Measurements from ENCODE around the gene POLR3G. TPM values are rescaled to one million over a fixed set of nuclear protein-coding genes. Genes with fewer than 3 reads are reported as not detected.

Gene POLR3G
- total and polyA plus RNA-seq, 9 donors, result 0.79 to 4.2 (median 1.8) TPM

- 65 to 73% (median 66%) methylated on average over 5 of the region's 5 CpGs for WGBS, 3 donors
- TF ChIP-seq POLR2A (IDR thresholded peaks at IDR 0.05), result no peak
- no peak for TF ChIP-seq EP300 (IDR thresholded peaks at IDR 0.05)
- no peak for TF ChIP-seq CTCF (IDR thresholded peaks at IDR 0.05)
- H3K4me3 ChIP-seq, result no peak overlapping the region
- no peak overlapping the region for H3K27ac ChIP-seq
- no peaks in the 10 kb centered on the region for H3K9me3 ChIP-seq
- intact Hi-C loops (cut with DNase I), result no loop called here
- H3K4me1 ChIP-seq (ENCODE audit: insufficient read depth), result peaks cover 4% of the 10 kb centered on the region
- H3K36me3 ChIP-seq, result no peaks in the 10 kb centered on the region
- H3K27me3 ChIP-seq, result no peaks in the 10 kb centered on the region
- DNase-seq, result no peak
Measured at GRCh38 chr5:90562341-90562740, 87.7 kb downstream of the POLR3G start.

- no peaks in the 10 kb centered on the region for H3K36me3 ChIP-seq
- H3K4me3 ChIP-seq, result no peak overlapping the region
- no peak for DNase-seq
- H3K9me3 ChIP-seq, result no peaks in the 10 kb centered on the region
- no peaks in the 10 kb centered on the region for H3K27me3 ChIP-seq
- 28 to 63% (median 29%) methylated on average over 1 of the region's 1 CpG for WGBS, 3 donors
- no peak overlapping the region for H3K27ac ChIP-seq
- H3K4me1 ChIP-seq (ENCODE audit: insufficient read depth), result peaks cover 4% of the 10 kb centered on the region
- TF ChIP-seq CTCF (IDR thresholded peaks at IDR 0.05), result no peak
- no peak for TF ChIP-seq EP300 (IDR thresholded peaks at IDR 0.05)
- no peak for TF ChIP-seq POLR2A (IDR thresholded peaks at IDR 0.05)
- intact Hi-C loops (cut with DNase I), result no loop called here
Measured at GRCh38 chr5:90563108-90563507, 88.4 kb downstream of the POLR3G start.

Other genes with a start within 250 kb of the POLR3G start
- gene CETN3, start 65.1 kb upstream of the POLR3G start, total RNA-seq, result 10 to 100 TPM in 6 of 7 donors, 1 to 10 TPM in 1; 9.2 to 36.9 (median 21.2) TPM
- gene CETN3, start 65.1 kb upstream of the POLR3G start, polyA plus RNA-seq, result 10 to 100 TPM; 28.6 to 34.7 TPM
- 10 to 100 TPM in 5 of 7 donors, 1 to 10 TPM in 2; 4.7 to 13.1 (median 10.5) TPM for gene MBLAC2, start 93 bp upstream of the POLR3G start, total RNA-seq
- gene MBLAC2, start 93 bp upstream of the POLR3G start, polyA plus RNA-seq, result 1 to 10 TPM; 6.2 to 8.4 TPM
- 10 to 100 TPM; 19.0 to 26.8 (median 23.8) TPM for gene LYSMD3, start 54.7 kb downstream of the POLR3G start, total RNA-seq
- 10 to 100 TPM; 10.7 to 13.3 TPM for gene LYSMD3, start 54.7 kb downstream of the POLR3G start, polyA plus RNA-seq
- gene ADGRV1, start 83.9 kb downstream of the POLR3G start, total RNA-seq, result 1 to 10 TPM in 4 of 7 donors, under 1 TPM in 3; 0.74 to 2.3 (median 1.1) TPM
- gene ADGRV1, start 83.9 kb downstream of the POLR3G start, polyA plus RNA-seq, result 1 to 10 TPM in 1 of 2 donors, under 1 TPM in 1; 0.21 to 2.7 TPM